HepG2 (cell line): Measurements from ENCODE around the gene XPNPEP1. TPM values are rescaled to one million over a fixed set of nuclear protein-coding genes. Genes with fewer than 3 reads are reported as not detected.
A peak's percentile ranks its signal among the peaks of the same experiment; 100 is the strongest.

Experiments
- FOSL2 ChIP-seq: sonication (generic); formaldehyde crosslinking; IDR thresholded peaks from 2 replicates; pipeline ENCODE4 v1.4.0; 2020; ENCODE audit warnings: missing genetic modification reagents
- GABPA ChIP-seq, 2 experiments: IDR thresholded peaks; 2 replicates each; pipeline ENCODE4 v1.6.1; 2011 to 2016; ENCODE audit warnings: low read depth in 2 of 2, low read length in 1 of 2, missing biosample characterization in 1 of 2, missing genetic modification characterization in 1 of 2
- HOXA9 ChIP-seq: sonication (generic); formaldehyde crosslinking; IDR thresholded peaks from 2 replicates; pipeline ENCODE4 v1.8.1; 2022; ENCODE audit warnings: missing genetic modification reagents, mild to moderate bottlenecking, moderate library complexity, borderline replicate concordance
- KMT2A ChIP-seq: sonication (generic); formaldehyde crosslinking; IDR thresholded peaks from 2 replicates; pipeline ENCODE4 v1.4.0; 2020; ENCODE audit warnings: missing genetic modification reagents
- MTF2 ChIP-seq: sonication (generic); formaldehyde crosslinking; IDR thresholded peaks from 2 replicates; pipeline ENCODE4 v1.5.0; 2020; ENCODE audit warnings: missing genetic modification reagents, borderline replicate concordance
- NFIC ChIP-seq: IDR thresholded peaks from 2 replicates; pipeline ENCODE4 v1.6.1; 2012; ENCODE audit warnings: mild to moderate bottlenecking, low read length, inconsistent platforms
- PHF21A ChIP-seq: sonication (generic); formaldehyde crosslinking; IDR thresholded peaks from 2 replicates; pipeline ENCODE4 v1.5.0; 2020; ENCODE audit warnings: mild to moderate bottlenecking, missing genetic modification reagents
- RARA ChIP-seq: IDR thresholded peaks from 2 replicates; pipeline ENCODE4 v1.6.1; 2016; ENCODE audit warnings: missing genetic modification reagents, missing compliant biosample characterization
- ZFP1 ChIP-seq: IDR thresholded peaks from 2 replicates; pipeline ENCODE4 v1.6.1; 2016
- ZNF232 ChIP-seq: sonication (generic); formaldehyde crosslinking; IDR thresholded peaks from 2 replicates; pipeline ENCODE4 v1.4.0; 2020; ENCODE audit warnings: missing genetic modification reagents, borderline replicate concordance
- ZNF503 ChIP-seq: sonication (generic); formaldehyde crosslinking; IDR thresholded peaks from 2 replicates; pipeline ENCODE4 v1.4.0; 2020; ENCODE audit warnings: missing genetic modification reagents
- ZNF891 ChIP-seq: sonication (generic); formaldehyde crosslinking; IDR thresholded peaks from 2 replicates; pipeline ENCODE4 v1.5.0; 2020; ENCODE audit warnings: mild to moderate bottlenecking, missing genetic modification reagents
- polyA plus RNA-seq, 8 experiments: library from polyadenylated mRNA; depleted of rRNA in 3 of 8; stranded (reverse) in 7 of 8; unstranded in 1 of 8; fragments of >200 nt; fragmentation: Illumina TruSeq in 4 of 8; extraction: Trizol in 4 of 8; gene quantifications; 2 replicates each; pipeline versions ENCODE4 v1.2.1 to v1.2.3, GENCODE V29; 2011 to 2016; ENCODE audit warnings: low read depth in 4 of 8, missing spikeins in 1 of 8, mixed read lengths in 1 of 8; ENCODE audit not compliant: insufficient read depth in 1 of 8
- total RNA-seq, 5 experiments: library from RNA; depleted of rRNA; stranded (reverse); fragments of >200 nt; fragmentation: Illumina TruSeq; extraction: Trizol; gene quantifications; 2 replicates each; pipeline ENCODE4 v1.2.3, GENCODE V29; 2016; ENCODE audit warnings: low read depth in 1 of 5
- TF ChIP-seq, protein P1 (sequence below): IDR thresholded peaks from 2 replicates; pipeline ENCODE4 v1.6.1; 2012; ENCODE audit warnings: low read depth, low read length, improper control_type of control experiment
- TF ChIP-seq, protein P2 (sequence below): sonication (generic); formaldehyde crosslinking; IDR thresholded peaks from 2 replicates; pipeline ENCODE4 v1.8.0; 2022; ENCODE audit warnings: mild to moderate bottlenecking, missing genetic modification reagents, moderate library complexity
- TF ChIP-seq, protein P3 (sequence below): sonication (generic); formaldehyde crosslinking; IDR thresholded peaks from 2 replicates; pipeline ENCODE4 v1.5.1; 2020; ENCODE audit warnings: missing genetic modification reagents, mild to moderate bottlenecking, borderline replicate concordance
- TF ChIP-seq, protein P4 (sequence below): sonication (generic); formaldehyde crosslinking; IDR thresholded peaks from 2 replicates; pipeline ENCODE4 v1.4.0; 2020; ENCODE audit warnings: low read depth, missing genetic modification reagents

XPNPEP1 gene
- total and polyA plus RNA-seq, 2 of the 13 experiments (the other 11 are each of a cell fraction or from before 2014, with no cell fraction given) = 30.3 to 55.5 TPM

DNA sequence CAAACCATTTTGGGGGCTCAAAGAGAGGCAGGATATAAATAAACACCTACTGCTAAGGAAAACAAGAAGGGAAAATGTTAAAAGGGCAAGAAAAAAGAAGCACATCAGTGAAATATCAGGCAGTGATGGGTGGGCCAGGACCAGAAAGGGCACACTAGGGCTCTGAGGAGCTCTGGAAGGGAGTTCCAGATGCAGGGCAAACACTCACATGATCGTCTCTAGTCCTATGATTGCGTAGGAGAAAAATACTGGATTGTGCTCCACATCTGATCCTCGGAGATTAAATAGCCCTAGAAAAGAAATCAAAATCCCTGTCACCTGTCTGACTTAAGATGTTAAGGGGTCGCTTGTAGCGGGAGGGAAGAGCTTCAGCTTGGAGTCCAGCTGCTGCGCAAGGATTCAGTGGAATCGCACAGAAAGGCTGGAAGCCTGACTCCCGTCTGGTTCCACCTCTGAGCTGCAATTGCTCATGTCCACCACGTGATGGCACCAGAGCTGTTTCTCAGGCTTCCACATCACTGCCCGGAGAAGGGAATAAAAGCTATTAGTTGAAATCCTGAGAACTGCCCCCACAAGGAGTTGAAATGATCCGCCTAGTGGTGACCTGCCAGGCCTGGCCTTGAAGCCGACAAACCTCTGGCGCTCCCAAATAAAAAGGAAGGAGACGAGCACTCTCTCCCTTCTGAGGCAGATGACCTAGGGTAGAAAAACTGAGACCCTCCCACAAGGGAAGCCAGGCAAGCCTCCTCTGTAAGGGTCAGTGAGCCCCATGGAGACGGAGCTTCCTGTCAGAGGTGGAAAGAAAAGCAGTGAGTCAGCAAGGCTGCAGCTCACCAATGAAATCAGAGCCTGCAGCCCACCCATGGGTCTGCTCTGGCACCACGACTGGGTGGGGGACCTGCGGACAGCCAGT lies 39.2 kb downstream of the XPNPEP1 start (continued):
- TF ChIP-seq, protein P1, sequence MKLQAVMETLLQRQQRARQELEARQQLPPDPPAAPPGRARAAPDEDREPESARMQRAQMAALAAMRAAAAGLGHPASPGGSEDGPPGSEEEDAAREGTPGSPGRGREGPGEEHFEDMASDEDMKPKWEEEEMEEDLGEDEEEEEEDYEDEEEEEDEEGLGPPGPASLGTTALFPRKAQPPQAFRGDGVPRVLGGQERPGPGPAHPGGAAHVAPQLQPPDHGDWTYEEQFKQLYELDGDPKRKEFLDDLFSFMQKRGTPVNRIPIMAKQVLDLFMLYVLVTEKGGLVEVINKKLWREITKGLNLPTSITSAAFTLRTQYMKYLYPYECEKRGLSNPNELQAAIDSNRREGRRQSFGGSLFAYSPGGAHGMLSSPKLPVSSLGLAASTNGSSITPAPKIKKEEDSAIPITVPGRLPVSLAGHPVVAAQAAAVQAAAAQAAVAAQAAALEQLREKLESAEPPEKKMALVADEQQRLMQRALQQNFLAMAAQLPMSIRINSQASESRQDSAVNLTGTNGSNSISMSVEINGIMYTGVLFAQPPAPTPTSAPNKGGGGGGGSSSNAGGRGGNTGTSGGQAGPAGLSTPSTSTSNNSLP = peak; percentile 43; the same call in 1 of the 2 replicates
- TF ChIP-seq FOSL2 (CRISPR knock-in tag) = no peak
- no peak for TF ChIP-seq MTF2 (CRISPR knock-in tag)
- peak; percentile 82 for TF ChIP-seq PHF21A (CRISPR knock-in tag)
- TF ChIP-seq RARA (CRISPR knock-in tag) = no peak
- no peak for TF ChIP-seq ZNF891
- no peak for TF ChIP-seq KMT2A (CRISPR knock-in tag)
- no peak for TF ChIP-seq GABPA (IDR thresholded peaks at IDR 0.05; ENCODE audit: low read depth, low read length)
- TF ChIP-seq GABPA (CRISPR knock-in tag; IDR thresholded peaks at IDR 0.05; ENCODE audit: low read depth) = no peak
- TF ChIP-seq, protein P2, sequence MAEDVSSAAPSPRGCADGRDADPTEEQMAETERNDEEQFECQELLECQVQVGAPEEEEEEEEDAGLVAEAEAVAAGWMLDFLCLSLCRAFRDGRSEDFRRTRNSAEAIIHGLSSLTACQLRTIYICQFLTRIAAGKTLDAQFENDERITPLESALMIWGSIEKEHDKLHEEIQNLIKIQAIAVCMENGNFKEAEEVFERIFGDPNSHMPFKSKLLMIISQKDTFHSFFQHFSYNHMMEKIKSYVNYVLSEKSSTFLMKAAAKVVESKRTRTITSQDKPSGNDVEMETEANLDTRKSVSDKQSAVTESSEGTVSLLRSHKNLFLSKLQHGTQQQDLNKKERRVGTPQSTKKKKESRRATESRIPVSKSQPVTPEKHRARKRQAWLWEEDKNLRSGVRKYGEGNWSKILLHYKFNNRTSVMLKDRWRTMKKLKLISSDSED = no peak
- TF ChIP-seq ZNF232 = no peak
- no peak for TF ChIP-seq NFIC
- no peak for TF ChIP-seq ZFP1 (CRISPR knock-in tag)
- TF ChIP-seq, protein P3, sequence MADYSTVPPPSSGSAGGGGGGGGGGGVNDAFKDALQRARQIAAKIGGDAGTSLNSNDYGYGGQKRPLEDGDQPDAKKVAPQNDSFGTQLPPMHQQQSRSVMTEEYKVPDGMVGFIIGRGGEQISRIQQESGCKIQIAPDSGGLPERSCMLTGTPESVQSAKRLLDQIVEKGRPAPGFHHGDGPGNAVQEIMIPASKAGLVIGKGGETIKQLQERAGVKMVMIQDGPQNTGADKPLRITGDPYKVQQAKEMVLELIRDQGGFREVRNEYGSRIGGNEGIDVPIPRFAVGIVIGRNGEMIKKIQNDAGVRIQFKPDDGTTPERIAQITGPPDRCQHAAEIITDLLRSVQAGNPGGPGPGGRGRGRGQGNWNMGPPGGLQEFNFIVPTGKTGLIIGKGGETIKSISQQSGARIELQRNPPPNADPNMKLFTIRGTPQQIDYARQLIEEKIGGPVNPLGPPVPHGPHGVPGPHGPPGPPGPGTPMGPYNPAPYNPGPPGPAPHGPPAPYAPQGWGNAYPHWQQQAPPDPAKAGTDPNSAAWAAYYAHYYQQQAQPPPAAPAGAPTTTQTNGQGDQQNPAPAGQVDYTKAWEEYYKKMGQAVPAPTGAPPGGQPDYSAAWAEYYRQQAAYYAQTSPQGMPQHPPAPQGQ (CRISPR knock-in tag) = no peak
- TF ChIP-seq ZNF503 (CRISPR knock-in tag) = no peak
- TF ChIP-seq, protein P4, sequence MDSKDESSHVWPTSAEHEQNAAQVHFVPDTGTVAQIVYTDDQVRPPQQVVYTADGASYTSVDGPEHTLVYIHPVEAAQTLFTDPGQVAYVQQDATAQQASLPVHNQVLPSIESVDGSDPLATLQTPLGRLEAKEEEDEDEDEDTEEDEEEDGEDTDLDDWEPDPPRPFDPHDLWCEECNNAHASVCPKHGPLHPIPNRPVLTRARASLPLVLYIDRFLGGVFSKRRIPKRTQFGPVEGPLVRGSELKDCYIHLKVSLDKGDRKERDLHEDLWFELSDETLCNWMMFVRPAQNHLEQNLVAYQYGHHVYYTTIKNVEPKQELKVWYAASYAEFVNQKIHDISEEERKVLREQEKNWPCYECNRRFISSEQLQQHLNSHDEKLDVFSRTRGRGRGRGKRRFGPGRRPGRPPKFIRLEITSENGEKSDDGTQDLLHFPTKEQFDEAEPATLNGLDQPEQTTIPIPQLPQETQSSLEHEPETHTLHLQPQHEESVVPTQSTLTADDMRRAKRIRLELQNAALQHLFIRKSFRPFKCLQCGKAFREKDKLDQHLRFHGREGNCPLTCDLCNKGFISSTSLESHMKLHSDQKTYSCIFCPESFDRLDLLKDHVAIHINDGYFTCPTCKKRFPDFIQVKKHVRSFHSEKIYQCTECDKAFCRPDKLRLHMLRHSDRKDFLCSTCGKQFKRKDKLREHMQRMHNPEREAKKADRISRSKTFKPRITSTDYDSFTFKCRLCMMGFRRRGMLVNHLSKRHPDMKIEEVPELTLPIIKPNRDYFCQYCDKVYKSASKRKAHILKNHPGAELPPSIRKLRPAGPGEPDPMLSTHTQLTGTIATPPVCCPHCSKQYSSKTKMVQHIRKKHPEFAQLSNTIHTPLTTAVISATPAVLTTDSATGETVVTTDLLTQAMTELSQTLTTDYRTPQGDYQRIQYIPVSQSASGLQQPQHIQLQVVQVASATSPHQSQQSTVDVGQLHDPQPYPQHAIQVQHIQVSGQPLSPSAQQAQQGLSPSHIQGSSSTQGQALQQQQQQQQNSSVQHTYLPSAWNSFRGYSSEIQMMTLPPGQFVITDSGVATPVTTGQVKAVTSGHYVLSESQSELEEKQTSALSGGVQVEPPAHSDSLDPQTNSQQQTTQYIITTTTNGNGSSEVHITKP = no peak
- TF ChIP-seq HOXA9 (CRISPR knock-in tag) = no peak
